Liver (tissue), 3 donors: ENCODE data around the gene DPP6.
A peak's percentile ranks its signal among the peaks of the same experiment; 100 is the strongest.
"Not testable (repeated sequence)": the region's sequence is repeated elsewhere in the genome, so short reads cannot be mapped to it uniquely, and the experiment has no call there.

Source experiments
- EGR1 ChIP-seq, 2 donors: IDR thresholded peaks; 2 replicates each; pipeline ENCODE4 v1.6.1; 2016 to 2018; ENCODE audit warnings: antibody characterized with exemption in 2 of 2, low read depth in 2 of 2
- FOXA1 ChIP-seq: IDR thresholded peaks from 2 replicates; pipeline ENCODE4 v1.6.1; 2016; ENCODE audit warnings: antibody characterized with exemption
- GABPA ChIP-seq, 2 donors: IDR thresholded peaks in 1 of 2; conservative IDR thresholded peaks in 1 of 2; 2 replicates each; pipeline ENCODE4 v1.6.1; 2016; ENCODE audit warnings: antibody characterized with exemption in 2 of 2, mild to moderate bottlenecking in 1 of 2, moderate library complexity in 1 of 2
- HNF4G ChIP-seq: IDR thresholded peaks from 2 replicates; pipeline ENCODE4 v1.6.1; 2016; ENCODE audit warnings: antibody characterized with exemption
- JUND ChIP-seq, 2 donors: IDR thresholded peaks; 2 replicates each; pipeline ENCODE4 v1.6.1; 2016; ENCODE audit warnings: antibody characterized with exemption in 2 of 2
- RAD21 ChIP-seq, 2 donors: IDR thresholded peaks; 2 replicates each; pipeline ENCODE4 v1.6.1; 2016; ENCODE audit warnings: antibody characterized with exemption in 2 of 2, mild to moderate bottlenecking in 2 of 2
- RXRA ChIP-seq, 2 donors: IDR thresholded peaks; 2 replicates each; pipeline ENCODE4 v1.6.1; 2017 to 2018; ENCODE audit warnings: antibody characterized with exemption in 2 of 2, mild to moderate bottlenecking in 1 of 2
- SP1 ChIP-seq: IDR thresholded peaks from 2 replicates; pipeline ENCODE4 v1.6.1; 2018; ENCODE audit warnings: antibody characterized with exemption, mild to moderate bottlenecking
- TAF1 ChIP-seq: conservative IDR thresholded peaks from 2 replicates; pipeline ENCODE4 v1.6.1; 2016; ENCODE audit warnings: antibody characterized with exemption, mild to moderate bottlenecking
- YY1 ChIP-seq: IDR thresholded peaks from 2 replicates; pipeline ENCODE4 v1.6.1; 2016; ENCODE audit warnings: antibody characterized with exemption, mild to moderate bottlenecking
- TF ChIP-seq, protein P1 (sequence below): IDR thresholded peaks from 2 replicates; pipeline ENCODE4 v1.6.1; 2016; ENCODE audit warnings: antibody characterized with exemption, mild to moderate bottlenecking
- TF ChIP-seq, protein P2 (sequence below): fragments of 150-350 bp; IDR thresholded peaks from 2 replicates; pipeline ENCODE4 v1.5.1; 2017; ENCODE audit warnings: improper control_type of control experiment, low read depth, low read length; ENCODE audit not compliant: missing input control
- TF ChIP-seq, protein P3 (sequence below): IDR thresholded peaks from 2 replicates; pipeline ENCODE4 v1.6.1; 2016; ENCODE audit warnings: antibody characterized with exemption
- TF ChIP-seq, protein P4 (sequence below): IDR thresholded peaks from 2 replicates; pipeline ENCODE4 v1.6.1; 2016; ENCODE audit warnings: antibody characterized with exemption
- donor health status: healthy.
- donor health status: healthy.

DNA sequence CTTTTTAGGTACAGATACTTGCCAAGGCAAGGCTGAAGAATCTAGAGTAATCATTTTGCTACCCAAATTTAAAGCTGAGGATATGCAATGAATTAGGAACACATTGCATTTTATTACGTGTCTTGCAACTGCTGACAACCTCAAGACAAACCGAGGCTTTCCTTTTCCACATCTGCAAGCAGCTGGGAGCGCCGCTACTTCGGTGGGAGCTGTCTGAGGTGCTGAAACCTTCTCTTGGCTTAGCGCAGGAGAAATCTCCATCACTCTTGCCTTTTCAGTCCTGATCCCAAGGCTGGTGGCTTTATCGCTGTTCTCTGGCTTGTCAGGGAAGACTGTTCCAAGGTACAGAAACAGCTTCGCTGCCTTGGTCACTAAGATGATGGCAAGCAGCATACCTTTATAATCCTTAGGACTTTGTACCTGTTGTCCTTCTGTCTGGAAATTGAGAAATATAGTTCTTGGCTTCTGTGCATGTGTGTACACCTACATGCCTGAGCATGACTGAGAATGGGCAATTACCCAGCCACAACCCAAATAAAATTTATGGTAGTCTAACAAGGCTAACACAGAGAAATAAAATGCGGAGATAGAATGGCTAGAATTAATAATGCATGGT, 3.4 kb downstream of the DPP6 start:
- not testable (repeated sequence) for TF ChIP-seq FOXA1; TAF1; RAD21 (IDR thresholded peaks at IDR 0.05); JUND (IDR thresholded peaks at IDR 0.05); HNF4G; EGR1 (IDR thresholded peaks at IDR 0.05; ENCODE audit: low read depth in 2 of 2); SP1; YY1; GABPA (IDR thresholded peaks at IDR 0.05 in 1 of 2, conservative IDR thresholded peaks at IDR 0.05 in 1 of 2); RXRA (IDR thresholded peaks at IDR 0.05)
- TF ChIP-seq, protein P1, sequence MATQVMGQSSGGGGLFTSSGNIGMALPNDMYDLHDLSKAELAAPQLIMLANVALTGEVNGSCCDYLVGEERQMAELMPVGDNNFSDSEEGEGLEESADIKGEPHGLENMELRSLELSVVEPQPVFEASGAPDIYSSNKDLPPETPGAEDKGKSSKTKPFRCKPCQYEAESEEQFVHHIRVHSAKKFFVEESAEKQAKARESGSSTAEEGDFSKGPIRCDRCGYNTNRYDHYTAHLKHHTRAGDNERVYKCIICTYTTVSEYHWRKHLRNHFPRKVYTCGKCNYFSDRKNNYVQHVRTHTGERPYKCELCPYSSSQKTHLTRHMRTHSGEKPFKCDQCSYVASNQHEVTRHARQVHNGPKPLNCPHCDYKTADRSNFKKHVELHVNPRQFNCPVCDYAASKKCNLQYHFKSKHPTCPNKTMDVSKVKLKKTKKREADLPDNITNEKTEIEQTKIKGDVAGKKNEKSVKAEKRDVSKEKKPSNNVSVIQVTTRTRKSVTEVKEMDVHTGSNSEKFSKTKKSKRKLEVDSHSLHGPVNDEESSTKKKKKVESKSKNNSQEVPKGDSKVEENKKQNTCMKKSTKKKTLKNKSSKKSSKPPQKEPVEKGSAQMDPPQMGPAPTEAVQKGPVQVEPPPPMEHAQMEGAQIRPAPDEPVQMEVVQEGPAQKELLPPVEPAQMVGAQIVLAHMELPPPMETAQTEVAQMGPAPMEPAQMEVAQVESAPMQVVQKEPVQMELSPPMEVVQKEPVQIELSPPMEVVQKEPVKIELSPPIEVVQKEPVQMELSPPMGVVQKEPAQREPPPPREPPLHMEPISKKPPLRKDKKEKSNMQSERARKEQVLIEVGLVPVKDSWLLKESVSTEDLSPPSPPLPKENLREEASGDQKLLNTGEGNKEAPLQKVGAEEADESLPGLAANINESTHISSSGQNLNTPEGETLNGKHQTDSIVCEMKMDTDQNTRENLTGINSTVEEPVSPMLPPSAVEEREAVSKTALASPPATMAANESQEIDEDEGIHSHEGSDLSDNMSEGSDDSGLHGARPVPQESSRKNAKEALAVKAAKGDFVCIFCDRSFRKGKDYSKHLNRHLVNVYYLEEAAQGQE = peak; percentile 98
- TF ChIP-seq, protein P2, sequence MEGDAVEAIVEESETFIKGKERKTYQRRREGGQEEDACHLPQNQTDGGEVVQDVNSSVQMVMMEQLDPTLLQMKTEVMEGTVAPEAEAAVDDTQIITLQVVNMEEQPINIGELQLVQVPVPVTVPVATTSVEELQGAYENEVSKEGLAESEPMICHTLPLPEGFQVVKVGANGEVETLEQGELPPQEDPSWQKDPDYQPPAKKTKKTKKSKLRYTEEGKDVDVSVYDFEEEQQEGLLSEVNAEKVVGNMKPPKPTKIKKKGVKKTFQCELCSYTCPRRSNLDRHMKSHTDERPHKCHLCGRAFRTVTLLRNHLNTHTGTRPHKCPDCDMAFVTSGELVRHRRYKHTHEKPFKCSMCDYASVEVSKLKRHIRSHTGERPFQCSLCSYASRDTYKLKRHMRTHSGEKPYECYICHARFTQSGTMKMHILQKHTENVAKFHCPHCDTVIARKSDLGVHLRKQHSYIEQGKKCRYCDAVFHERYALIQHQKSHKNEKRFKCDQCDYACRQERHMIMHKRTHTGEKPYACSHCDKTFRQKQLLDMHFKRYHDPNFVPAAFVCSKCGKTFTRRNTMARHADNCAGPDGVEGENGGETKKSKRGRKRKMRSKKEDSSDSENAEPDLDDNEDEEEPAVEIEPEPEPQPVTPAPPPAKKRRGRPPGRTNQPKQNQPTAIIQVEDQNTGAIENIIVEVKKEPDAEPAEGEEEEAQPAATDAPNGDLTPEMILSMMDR = not testable (repeated sequence)
- TF ChIP-seq, protein P3, sequence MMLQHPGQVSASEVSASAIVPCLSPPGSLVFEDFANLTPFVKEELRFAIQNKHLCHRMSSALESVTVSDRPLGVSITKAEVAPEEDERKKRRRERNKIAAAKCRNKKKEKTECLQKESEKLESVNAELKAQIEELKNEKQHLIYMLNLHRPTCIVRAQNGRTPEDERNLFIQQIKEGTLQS = not testable (repeated sequence)
- TF ChIP-seq, protein P4, sequence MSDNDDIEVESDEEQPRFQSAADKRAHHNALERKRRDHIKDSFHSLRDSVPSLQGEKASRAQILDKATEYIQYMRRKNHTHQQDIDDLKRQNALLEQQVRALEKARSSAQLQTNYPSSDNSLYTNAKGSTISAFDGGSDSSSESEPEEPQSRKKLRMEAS = not testable (repeated sequence)
